Sigmoid colon (tissue), 4 donors: ENCODE measurements around the gene IGLL5.

Experiments used
- EP300 ChIP-seq, 4 donors: sonication (generic); formaldehyde crosslinking; IDR thresholded peaks; one replicate each; pipeline ENCODE4 v1.6.1; 2017; ENCODE audit warnings: antibody characterized with exemption in 4 of 4
- POLR2A ChIP-seq, 2 donors: fragments of 450-650 bp; IDR thresholded peaks; one replicate each; pipeline ENCODE4 v1.6.1; 2016; ENCODE audit warnings: antibody characterized with exemption in 2 of 2, mild to moderate bottlenecking in 2 of 2, moderate library complexity in 2 of 2
- POLR2AphosphoS5 ChIP-seq, 4 donors: sonication (generic); formaldehyde crosslinking; IDR thresholded peaks; one replicate each; pipeline ENCODE4 v1.6.1; 2017; ENCODE audit warnings: antibody characterized with exemption in 4 of 4
- TF ChIP-seq, protein P1 (sequence below), 4 experiments: fragments of 450-650 bp in 3 of 4; fragments of 200-600 bp in 1 of 4; IDR thresholded peaks; one replicate each; pipeline ENCODE4 v1.5.1; 2016 to 2019; ENCODE audit warnings: antibody characterized with exemption in 4 of 4, mild to moderate bottlenecking in 3 of 4, moderate library complexity in 2 of 4

DNA sequence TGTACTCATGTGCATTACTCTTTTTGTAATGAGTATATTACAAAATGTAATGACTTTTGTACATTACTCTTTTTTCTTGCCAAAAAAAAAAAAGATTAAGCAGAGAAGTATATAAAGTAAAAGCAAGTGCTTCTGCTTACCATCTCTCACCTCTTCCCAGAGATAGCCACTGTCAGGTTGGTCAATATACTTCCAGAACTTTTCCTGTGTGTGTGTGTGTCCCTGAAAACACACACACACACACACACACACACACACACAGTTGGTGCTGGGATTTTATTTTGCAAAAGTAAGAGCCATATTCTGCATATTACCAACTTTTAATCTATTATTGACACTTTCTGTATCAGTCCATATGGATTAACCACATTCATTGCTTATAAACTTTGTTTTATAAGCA, 2.5 kb downstream of the IGLL5 start:
- TF ChIP-seq, protein P1, sequence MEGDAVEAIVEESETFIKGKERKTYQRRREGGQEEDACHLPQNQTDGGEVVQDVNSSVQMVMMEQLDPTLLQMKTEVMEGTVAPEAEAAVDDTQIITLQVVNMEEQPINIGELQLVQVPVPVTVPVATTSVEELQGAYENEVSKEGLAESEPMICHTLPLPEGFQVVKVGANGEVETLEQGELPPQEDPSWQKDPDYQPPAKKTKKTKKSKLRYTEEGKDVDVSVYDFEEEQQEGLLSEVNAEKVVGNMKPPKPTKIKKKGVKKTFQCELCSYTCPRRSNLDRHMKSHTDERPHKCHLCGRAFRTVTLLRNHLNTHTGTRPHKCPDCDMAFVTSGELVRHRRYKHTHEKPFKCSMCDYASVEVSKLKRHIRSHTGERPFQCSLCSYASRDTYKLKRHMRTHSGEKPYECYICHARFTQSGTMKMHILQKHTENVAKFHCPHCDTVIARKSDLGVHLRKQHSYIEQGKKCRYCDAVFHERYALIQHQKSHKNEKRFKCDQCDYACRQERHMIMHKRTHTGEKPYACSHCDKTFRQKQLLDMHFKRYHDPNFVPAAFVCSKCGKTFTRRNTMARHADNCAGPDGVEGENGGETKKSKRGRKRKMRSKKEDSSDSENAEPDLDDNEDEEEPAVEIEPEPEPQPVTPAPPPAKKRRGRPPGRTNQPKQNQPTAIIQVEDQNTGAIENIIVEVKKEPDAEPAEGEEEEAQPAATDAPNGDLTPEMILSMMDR (IDR thresholded peaks at IDR 0.05), result no peak
- TF ChIP-seq POLR2A (IDR thresholded peaks at IDR 0.05) (no peak), POLR2AphosphoS5 (IDR thresholded peaks at IDR 0.05) (no peak), EP300 (IDR thresholded peaks at IDR 0.05) (no peak)
